H1 (cell line): Measurements from ENCODE around the gene GPC4.

Source experiments
- CEBPB ChIP-seq: IDR thresholded peaks from 2 replicates; pipeline ENCODE4 v1.6.1; 2012; ENCODE audit warnings: low read depth, low read length
- CTCF ChIP-seq, 3 experiments: IDR thresholded peaks; 1 replicate in 2 of 3; 2 replicates in 1 of 3; pipeline versions ENCODE4 v1.5.1 to v1.6.1; 2011; ENCODE audit warnings: low read length in 3 of 3, mild to moderate bottlenecking in 3 of 3, inconsistent platforms in 2 of 3, low read depth in 1 of 3, moderate library complexity in 1 of 3; ENCODE audit not compliant: insufficient read depth in 1 of 3; ENCODE audit errors: control extremely low read depth in 1 of 3
- EGR1 ChIP-seq: IDR thresholded peaks from 2 replicates; pipeline ENCODE4 v1.6.1; 2011; ENCODE audit warnings: low read depth, low read length, borderline replicate concordance
- EZH2 ChIP-seq: fragments of 200-600 bp; sonication (generic); IDR thresholded peaks from 2 replicates; pipeline ENCODE4 v1.7.1; 2012; ENCODE audit warnings: low read depth, mild to moderate bottlenecking, moderate library complexity, low read length, inconsistent platforms; ENCODE audit not compliant: severe bottlenecking
- FOSL1 ChIP-seq: IDR thresholded peaks from 2 replicates; pipeline ENCODE4 v1.6.1; 2011; ENCODE audit warnings: mild to moderate bottlenecking, low read depth, low read length, moderate library complexity; ENCODE audit not compliant: insufficient read depth
- HDAC6 ChIP-seq: IDR thresholded peaks from one replicate; pipeline ENCODE4 v1.7.1; 2012; ENCODE audit warnings: low read depth, mild to moderate bottlenecking, inconsistent platforms, low read length, moderate library complexity
- JUND ChIP-seq: IDR thresholded peaks from 2 replicates; pipeline ENCODE4 v1.6.1; 2011; ENCODE audit warnings: mild to moderate bottlenecking, improper control_type of control experiment, low read length
- MAX ChIP-seq: IDR thresholded peaks from 2 replicates; pipeline ENCODE4 v1.6.1; 2012; ENCODE audit warnings: inconsistent platforms
- POLR2A ChIP-seq, 2 experiments: IDR thresholded peaks; 1 replicate in 1 of 2; 2 replicates in 1 of 2; pipeline ENCODE4 v1.6.1; 2011; ENCODE audit warnings: low read depth in 2 of 2, low read length in 2 of 2, mild to moderate bottlenecking in 2 of 2; ENCODE audit errors: control extremely low read depth in 1 of 2
- POLR2AphosphoS5 ChIP-seq: IDR thresholded peaks from 2 replicates; pipeline ENCODE4 v1.6.1; 2011; ENCODE audit warnings: low read depth, low read length
- RFX5 ChIP-seq: IDR thresholded peaks from 2 replicates; pipeline ENCODE4 v1.6.1; 2011; ENCODE audit warnings: low read depth, low read length, improper control_type of control experiment, borderline replicate concordance
- SAP30 ChIP-seq: fragments of 300-600 bp; sonication (generic); IDR thresholded peaks from 2 replicates; pipeline ENCODE4 v1.7.1; 2012; ENCODE audit warnings: low read length, moderate library complexity, mild to moderate bottlenecking, inconsistent platforms; ENCODE audit not compliant: insufficient read depth, insufficient replicate concordance
- TAF1 ChIP-seq: IDR thresholded peaks from 2 replicates; pipeline ENCODE4 v1.6.1; 2011; ENCODE audit warnings: mild to moderate bottlenecking, low read depth, low read length
- TF ChIP-seq, protein P1 (sequence below): IDR thresholded peaks from 2 replicates; pipeline ENCODE4 v1.6.1; 2012; ENCODE audit warnings: low read length, inconsistent platforms

- TF ChIP-seq RFX5: no peak
- TF ChIP-seq CTCF (IDR thresholded peaks at IDR 0.05; ENCODE audit: control extremely low read depth in 1 of 3, insufficient read depth in 1 of 3, low read depth in 1 of 3, low read length in 3 of 3): no peak
- TF ChIP-seq EZH2: no peak
- no peak for TF ChIP-seq CEBPB
- no peak for TF ChIP-seq POLR2AphosphoS5
- TF ChIP-seq EGR1: no peak
- TF ChIP-seq FOSL1: no peak
- no peak for TF ChIP-seq POLR2A (IDR thresholded peaks at IDR 0.05; ENCODE audit: control extremely low read depth in 1 of 2, low read depth in 2 of 2, low read length in 2 of 2)
- no peak for TF ChIP-seq HDAC6
- TF ChIP-seq TAF1: no peak
- no peak for TF ChIP-seq SAP30
- TF ChIP-seq, protein P1, sequence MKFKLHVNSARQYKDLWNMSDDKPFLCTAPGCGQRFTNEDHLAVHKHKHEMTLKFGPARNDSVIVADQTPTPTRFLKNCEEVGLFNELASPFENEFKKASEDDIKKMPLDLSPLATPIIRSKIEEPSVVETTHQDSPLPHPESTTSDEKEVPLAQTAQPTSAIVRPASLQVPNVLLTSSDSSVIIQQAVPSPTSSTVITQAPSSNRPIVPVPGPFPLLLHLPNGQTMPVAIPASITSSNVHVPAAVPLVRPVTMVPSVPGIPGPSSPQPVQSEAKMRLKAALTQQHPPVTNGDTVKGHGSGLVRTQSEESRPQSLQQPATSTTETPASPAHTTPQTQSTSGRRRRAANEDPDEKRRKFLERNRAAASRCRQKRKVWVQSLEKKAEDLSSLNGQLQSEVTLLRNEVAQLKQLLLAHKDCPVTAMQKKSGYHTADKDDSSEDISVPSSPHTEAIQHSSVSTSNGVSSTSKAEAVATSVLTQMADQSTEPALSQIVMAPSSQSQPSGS: no peak
- TF ChIP-seq MAX: no peak
- TF ChIP-seq JUND: no peak
Observed at GRCh38 chrX:133305348-133305747, 109.9 kb downstream of the GPC4 start.
